ENCODE measurements around the gene EGFL7.
"Not testable (repeated sequence)": the region's sequence is repeated elsewhere in the genome, so short reads cannot be mapped to it uniquely, and the experiment has no call there.

EGFL7 gene

DNA sequence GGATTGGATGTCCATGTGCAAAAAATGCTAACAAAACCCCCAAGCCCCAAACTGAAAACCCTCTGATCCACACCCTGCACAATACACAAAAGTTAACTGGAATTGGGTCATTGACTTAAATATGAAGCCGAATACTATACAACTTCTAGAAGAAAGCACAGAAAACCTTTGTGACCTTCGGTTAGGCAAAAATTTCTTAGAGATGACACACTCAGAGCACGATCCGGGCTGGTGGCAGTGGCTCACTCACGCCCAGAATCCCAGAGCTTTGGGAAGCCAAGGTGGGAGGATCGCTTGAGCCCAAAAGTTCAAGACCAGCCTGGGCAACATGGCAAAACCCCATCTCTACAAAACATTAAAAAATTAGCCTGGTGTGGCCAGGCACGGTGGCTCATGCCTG is 47.8 kb downstream of the EGFL7 start:
- Histone ChIP-seq H3K4me1 (ENCODE audit: control insufficient read depth, insufficient read depth, low read length) (peaks cover 6% of the 10 kb centered on the region), H3K36me3 (ENCODE audit: control insufficient read depth, insufficient read depth, low read length) (no peaks in the 10 kb centered on the region), H3K4me3 (ENCODE audit: low read length) (no peak overlapping the region), H3K9me3 (ENCODE audit: control insufficient read depth, low read length) (no peaks in the 10 kb centered on the region), H3K27me3 (ENCODE audit: control insufficient read depth, insufficient read depth, low read length) (peaks cover 36% of the 10 kb centered on the region), H3K9ac (ENCODE audit: low read length) (no peak overlapping the region)

- H3K36me3 ChIP-seq (ENCODE audit: control insufficient read depth, insufficient read depth, low read length); H3K9me3 ChIP-seq (ENCODE audit: control insufficient read depth, low read length); H3K4me3 ChIP-seq (ENCODE audit: low read length); H3K9ac ChIP-seq (ENCODE audit: low read length); H3K4me1 ChIP-seq (ENCODE audit: control insufficient read depth, insufficient read depth, low read length): not testable (repeated sequence)
- peaks cover 41% of the 10 kb centered on the region for H3K27me3 ChIP-seq (ENCODE audit: control insufficient read depth, insufficient read depth, low read length)
These were observed 48.5 kb downstream of the EGFL7 start for GRCh38 chr9:136711219-136711648.

- Histone ChIP-seq H3K9me3 (ENCODE audit: control insufficient read depth, low read length) (no peaks in the 10 kb centered on the region), H3K4me3 (ENCODE audit: low read length) (no peak within 1 kb of the TSS), H3K9ac (ENCODE audit: low read length) (no peak within 1 kb of the TSS), H3K27me3 (ENCODE audit: control insufficient read depth, insufficient read depth, low read length) (peaks cover 41% of the 10 kb centered on the region), H3K4me1 (ENCODE audit: control insufficient read depth, insufficient read depth, low read length) (peaks cover 6% of the 10 kb centered on the region), H3K36me3 (ENCODE audit: control insufficient read depth, insufficient read depth, low read length) (no peaks in the 10 kb centered on the region)
These were observed 49.3 kb downstream of the EGFL7 start, which contains the start of gene DIPK1B for GRCh38 chr9:136711751-136712689. Gene DIPK1B (plus strand): TSS chr9:136712572. CDS start chr9:136712666, 94 bp downstream.

DNA sequence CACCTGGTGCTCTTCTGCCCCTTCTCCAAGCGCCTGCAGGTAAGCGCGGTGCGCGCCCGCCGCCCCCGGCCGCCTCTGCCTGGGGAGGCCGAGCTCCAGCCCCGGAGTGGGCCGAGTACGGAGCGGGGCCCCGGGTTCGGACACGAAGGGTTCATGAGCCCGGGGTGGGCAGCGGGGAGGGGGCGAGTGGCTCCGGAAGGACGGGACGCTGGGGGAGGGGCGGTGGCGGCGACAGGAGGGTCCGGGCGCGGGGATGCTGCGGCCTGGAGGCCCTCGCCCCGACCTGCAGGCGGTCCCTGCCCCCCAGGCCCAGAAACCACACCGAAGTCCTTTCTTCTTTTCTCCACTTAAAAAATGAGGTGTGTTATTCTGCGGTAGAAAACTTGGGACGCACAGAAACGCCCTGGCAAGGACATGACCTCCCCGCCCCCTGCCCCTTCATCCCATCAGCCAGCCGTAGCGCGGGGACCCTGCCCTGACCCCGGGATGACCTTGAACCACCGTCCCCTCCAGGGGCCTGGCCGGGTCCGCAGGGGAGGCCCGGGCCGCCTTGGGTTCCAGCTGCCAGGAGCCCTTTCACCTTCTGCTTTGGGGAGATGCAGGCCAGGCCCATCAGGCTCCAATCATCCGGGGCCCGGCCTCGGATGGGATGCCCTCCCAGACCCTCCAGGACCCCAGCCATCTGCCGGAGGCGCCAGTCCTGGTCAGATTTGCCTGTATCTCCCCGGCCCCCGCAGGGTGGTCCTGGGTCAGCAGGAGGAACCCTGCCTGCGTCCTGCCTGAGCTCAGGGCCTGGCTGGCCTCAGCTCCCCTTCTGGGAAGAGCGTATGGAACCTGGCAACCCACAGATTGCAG is 50.2 kb downstream of the EGFL7 start:
- H3K4me3 ChIP-seq (ENCODE audit: low read length), result no peak overlapping the region
- H3K4me1 ChIP-seq (ENCODE audit: control insufficient read depth, insufficient read depth, low read length), result peaks cover 6% of the 10 kb centered on the region
- no peaks in the 10 kb centered on the region for H3K9me3 ChIP-seq (ENCODE audit: control insufficient read depth, low read length)
- no peaks in the 10 kb centered on the region for H3K36me3 ChIP-seq (ENCODE audit: control insufficient read depth, insufficient read depth, low read length)
- no peak overlapping the region for H3K9ac ChIP-seq (ENCODE audit: low read length)
- H3K27me3 ChIP-seq (ENCODE audit: control insufficient read depth, insufficient read depth, low read length), result peaks cover 41% of the 10 kb centered on the region

GRCh38 chr9:136713550-136713949 is 50.8 kb downstream of the EGFL7 start:
- Histone ChIP-seq H3K9me3 (ENCODE audit: control insufficient read depth, low read length) (no peaks in the 10 kb centered on the region), H3K4me1 (ENCODE audit: control insufficient read depth, insufficient read depth, low read length) (peaks cover 6% of the 10 kb centered on the region), H3K36me3 (ENCODE audit: control insufficient read depth, insufficient read depth, low read length) (no peaks in the 10 kb centered on the region), H3K27me3 (ENCODE audit: control insufficient read depth, insufficient read depth, low read length) (peaks cover 41% of the 10 kb centered on the region), H3K9ac (ENCODE audit: low read length) (no peak overlapping the region), H3K4me3 (ENCODE audit: low read length) (no peak overlapping the region)

DNA sequence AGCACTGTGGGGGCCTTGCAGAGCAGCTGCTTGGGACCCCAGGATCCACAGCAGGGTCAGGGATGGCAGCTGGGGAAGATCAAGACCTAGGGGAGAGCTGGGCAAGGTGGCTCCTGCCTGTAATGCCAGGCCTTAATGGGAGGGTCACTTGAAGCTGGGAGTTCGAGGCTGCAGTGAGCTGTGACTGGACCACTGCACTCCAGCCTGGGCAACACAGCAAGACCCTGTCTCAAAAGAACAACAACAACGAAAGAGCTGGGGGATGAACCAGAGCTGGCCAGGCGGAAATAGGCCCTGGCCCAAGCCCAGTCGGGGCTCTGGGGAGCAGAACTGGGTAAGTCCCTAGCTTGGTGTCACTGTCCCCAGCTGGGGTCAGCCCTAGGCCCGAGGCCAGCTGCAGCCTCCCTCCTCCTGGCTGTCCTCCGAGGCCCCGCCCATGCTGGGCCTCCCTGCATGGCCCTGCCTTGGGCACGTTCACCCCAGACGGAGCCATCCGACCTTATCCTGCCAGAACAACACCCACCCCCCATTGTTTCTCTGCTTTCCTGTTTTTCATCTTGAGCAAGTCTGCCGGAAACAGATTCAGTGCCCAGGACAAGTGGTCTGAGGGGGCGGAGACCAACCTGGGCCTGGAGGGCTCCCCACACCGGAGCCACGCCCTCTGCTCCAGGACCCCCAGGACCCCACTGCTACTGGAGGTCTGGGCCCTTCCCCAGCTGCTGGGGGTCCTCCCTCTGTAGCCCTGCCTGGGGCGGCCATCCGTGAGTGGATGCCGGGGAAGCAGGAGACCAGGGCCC is 51.6 kb downstream of the EGFL7 start:
- no peaks in the 10 kb centered on the region for H3K36me3 ChIP-seq (ENCODE audit: control insufficient read depth, insufficient read depth, low read length)
- H3K9ac ChIP-seq (ENCODE audit: low read length), result no peak overlapping the region
- no peak overlapping the region for H3K4me3 ChIP-seq (ENCODE audit: low read length)
- H3K4me1 ChIP-seq (ENCODE audit: control insufficient read depth, insufficient read depth, low read length), result peaks cover 7% of the 10 kb centered on the region
- H3K27me3 ChIP-seq (ENCODE audit: control insufficient read depth, insufficient read depth, low read length), result peaks cover 41% of the 10 kb centered on the region
- no peaks in the 10 kb centered on the region for H3K9me3 ChIP-seq (ENCODE audit: control insufficient read depth, low read length)

GRCh38 chr9:136714893-136715274 is 52.2 kb downstream of the EGFL7 start:
- Histone ChIP-seq H3K9me3 (ENCODE audit: control insufficient read depth, low read length) (no peaks in the 10 kb centered on the region), H3K27me3 (ENCODE audit: control insufficient read depth, insufficient read depth, low read length) (peaks cover 38% of the 10 kb centered on the region), H3K9ac (ENCODE audit: low read length) (no peak overlapping the region), H3K36me3 (ENCODE audit: control insufficient read depth, insufficient read depth, low read length) (no peaks in the 10 kb centered on the region), H3K4me1 (ENCODE audit: control insufficient read depth, insufficient read depth, low read length) (peaks cover 11% of the 10 kb centered on the region), H3K4me3 (ENCODE audit: low read length) (no peak overlapping the region)

DNA sequence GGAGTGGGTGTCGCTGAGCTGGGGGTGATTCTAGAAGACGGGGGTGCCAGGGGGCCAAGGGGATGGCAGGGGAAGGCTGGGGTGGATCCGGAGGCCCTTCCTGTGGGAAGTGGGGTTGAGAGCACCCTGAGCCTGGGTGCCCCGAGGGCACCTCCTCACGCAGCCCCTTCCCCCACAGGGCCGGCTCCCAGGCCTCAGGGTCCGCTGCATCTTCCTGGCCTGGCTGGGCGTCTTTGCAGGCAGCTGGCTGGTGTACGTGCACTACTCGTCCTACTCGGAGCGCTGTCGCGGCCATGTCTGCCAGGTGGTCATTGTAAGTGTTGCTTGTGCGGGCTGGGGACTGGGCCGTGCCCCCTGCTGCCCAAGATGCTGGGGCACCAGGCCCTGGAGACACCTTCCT is 54.7 kb downstream of the EGFL7 start:
- Histone ChIP-seq H3K9me3 (ENCODE audit: control insufficient read depth, low read length) (no peaks in the 10 kb centered on the region), H3K36me3 (ENCODE audit: control insufficient read depth, insufficient read depth, low read length) (no peaks in the 10 kb centered on the region), H3K4me1 (ENCODE audit: control insufficient read depth, insufficient read depth, low read length) (peaks cover 20% of the 10 kb centered on the region), H3K4me3 (ENCODE audit: low read length) (no peak overlapping the region), H3K27me3 (ENCODE audit: control insufficient read depth, insufficient read depth, low read length) (peaks cover 28% of the 10 kb centered on the region), H3K9ac (ENCODE audit: low read length) (no peak overlapping the region)

GRCh38 chr9:136718345-136719194 is 55.9 kb downstream of the EGFL7 start:
- H3K36me3 ChIP-seq (ENCODE audit: control insufficient read depth, insufficient read depth, low read length), result peaks cover 10% of the 10 kb centered on the region
- H3K4me3 ChIP-seq (ENCODE audit: low read length), result no peak overlapping the region
- peaks cover 19% of the 10 kb centered on the region for H3K27me3 ChIP-seq (ENCODE audit: control insufficient read depth, insufficient read depth, low read length)
- H3K4me1 ChIP-seq (ENCODE audit: control insufficient read depth, insufficient read depth, low read length), result peaks cover 20% of the 10 kb centered on the region
- H3K9ac ChIP-seq (ENCODE audit: low read length), result no peak overlapping the region
- no peaks in the 10 kb centered on the region for H3K9me3 ChIP-seq (ENCODE audit: control insufficient read depth, low read length)

GRCh38 chr9:136719195-136719880 is 56.6 kb downstream of the EGFL7 start:
- Histone ChIP-seq H3K4me3 (ENCODE audit: low read length) (no peak overlapping the region), H3K36me3 (ENCODE audit: control insufficient read depth, insufficient read depth, low read length) (peaks cover 11% of the 10 kb centered on the region), H3K9ac (ENCODE audit: low read length) (no peak overlapping the region), H3K27me3 (ENCODE audit: control insufficient read depth, insufficient read depth, low read length) (peaks cover 11% of the 10 kb centered on the region), H3K9me3 (ENCODE audit: control insufficient read depth, low read length) (no peaks in the 10 kb centered on the region), H3K4me1 (ENCODE audit: control insufficient read depth, insufficient read depth, low read length) (peaks cover 20% of the 10 kb centered on the region)

Data from mucosa of stomach (tissue), 1 donor.